ENCODE measurements around the gene GNAS. TPM values are rescaled to one million over a fixed set of nuclear protein-coding genes. Genes with fewer than 3 reads are reported as not detected.
"Not testable (repeated sequence)": the region's sequence is repeated elsewhere in the genome, so short reads cannot be mapped to it uniquely, and the experiment has no call there.

Gene GNAS
- total RNA-seq, 4 donors from 2014 or later = 521 to 893 (median 652) TPM

- Histone ChIP-seq H3K27me3 (no peaks in the 10 kb centered on the region), H3K27ac (no peak overlapping the region), H3K4me1 (no peaks in the 10 kb centered on the region), H3K9me3 (no peaks in the 10 kb centered on the region), H3K36me3 (no peaks in the 10 kb centered on the region), H3K4me3 (no peak overlapping the region)
- ATAC-seq = no peak
- 93% methylated on average over 9 of the region's 30 CpGs; no CpG with 5 or more reads in 1 of the 2 donors for WGBS, 2 donors (ENCODE audit: low coverage in 1 of 2)
- no peak for TF ChIP-seq POLR2AphosphoS5 (IDR thresholded peaks at IDR 0.05)
- no peak for TF ChIP-seq EP300 (IDR thresholded peaks at IDR 0.05)
- no peak for TF ChIP-seq CTCF (IDR thresholded peaks at IDR 0.05)
- TF ChIP-seq POLR2A (IDR thresholded peaks at IDR 0.05) = no peak
These were observed 35.4 kb upstream of the GNAS start for GRCh38 chr20:58816957-58817651.

GRCh38 chr20:58817748-58818147, 34.8 kb upstream of the GNAS start:
- Histone ChIP-seq H3K9me3 (no peaks in the 10 kb centered on the region), H3K4me1 (no peaks in the 10 kb centered on the region), H3K36me3 (no peaks in the 10 kb centered on the region), H3K27ac (no peak overlapping the region), H3K27me3 (no peaks in the 10 kb centered on the region), H3K4me3 (no peak overlapping the region)
- no peak for ATAC-seq
- 89% methylated on average over 8 of the region's 10 CpGs; no CpG with 5 or more reads in 1 of the 2 donors for WGBS, 2 donors (ENCODE audit: low coverage in 1 of 2)
- TF ChIP-seq POLR2A (IDR thresholded peaks at IDR 0.05) = no peak
- no peak for TF ChIP-seq CTCF (IDR thresholded peaks at IDR 0.05)
- TF ChIP-seq POLR2AphosphoS5 (IDR thresholded peaks at IDR 0.05) = no peak
- TF ChIP-seq EP300 (IDR thresholded peaks at IDR 0.05) = no peak

- ATAC-seq = no peak
- TF ChIP-seq POLR2A (IDR thresholded peaks at IDR 0.05) (no peak), EP300 (IDR thresholded peaks at IDR 0.05) (no peak), POLR2AphosphoS5 (IDR thresholded peaks at IDR 0.05) (no peak), CTCF (IDR thresholded peaks at IDR 0.05) (no peak)
- Histone ChIP-seq H3K4me3 (no peak overlapping the region), H3K4me1 (no peaks in the 10 kb centered on the region), H3K27me3 (no peaks in the 10 kb centered on the region), H3K36me3 (no peaks in the 10 kb centered on the region), H3K27ac (no peak overlapping the region), H3K9me3 (no peaks in the 10 kb centered on the region)
- WGBS, 2 donors (ENCODE audit: low coverage in 1 of 2) = 81 to 84% methylated on average over 6 of the region's 8 CpGs
These were observed 33.8 kb upstream of the GNAS start for GRCh38 chr20:58818586-58819285.

GRCh38 chr20:58819921-58820320, 32.6 kb upstream of the GNAS start:
- WGBS, 2 donors (ENCODE audit: low coverage in 1 of 2) = 71% methylated on average over 1 of the region's 13 CpGs; no CpG with 5 or more reads in 1 of the 2 donors
- Histone ChIP-seq H3K4me3 (no peak overlapping the region), H3K9me3 (no peaks in the 10 kb centered on the region), H3K27ac (no peak overlapping the region), H3K27me3 (no peaks in the 10 kb centered on the region), H3K4me1 (no peaks in the 10 kb centered on the region), H3K36me3 (no peaks in the 10 kb centered on the region)
- ATAC-seq = no peak
- TF ChIP-seq EP300 (IDR thresholded peaks at IDR 0.05) (no peak), POLR2A (IDR thresholded peaks at IDR 0.05) (no peak), CTCF (IDR thresholded peaks at IDR 0.05) (no peak), POLR2AphosphoS5 (IDR thresholded peaks at IDR 0.05) (no peak)

- not testable (repeated sequence) for H3K36me3 ChIP-seq
These were observed 32.0 kb upstream of the GNAS start for GRCh38 chr20:58820515-58820914.

More at GRCh38 chr20:58820515-58820914, 32.0 kb upstream of the GNAS start:
- not testable (repeated sequence) for H3K9me3 ChIP-seq, H3K27ac ChIP-seq, H3K4me3 ChIP-seq, H3K4me1 ChIP-seq, ATAC-seq, H3K27me3 ChIP-seq
- 60 to 98% methylated on average over 1 to 6 of the region's 6 CpGs for WGBS, 2 donors (ENCODE audit: low coverage in 1 of 2)

Data from gastroesophageal sphincter (tissue), 4 donors.